Measurements from ENCODE around the gene ARHGEF5.

The ARHGEF5 gene

GRCh38 chr7:144378651-144379050 lies 23.4 kb downstream of the ARHGEF5 start:
- no peak for TF ChIP-seq CTCF (IDR thresholded peaks at IDR 0.05; ENCODE audit: insufficient read depth, missing control alignments)
- DNase-seq (ENCODE audit: insufficient read length, low spot score) (no peak), FAIRE-seq (no peak)

GRCh38 chr7:144379776-144380384 lies 24.7 kb downstream of the ARHGEF5 start:
- no peak for DNase-seq (ENCODE audit: insufficient read length, low spot score)
- TF ChIP-seq CTCF (IDR thresholded peaks at IDR 0.05; ENCODE audit: insufficient read depth, missing control alignments), result no peak
- no peak for FAIRE-seq

GRCh38 chr7:144384071-144384470 lies 28.9 kb downstream of the ARHGEF5 start:
- no peak for TF ChIP-seq CTCF (IDR thresholded peaks at IDR 0.05; ENCODE audit: insufficient read depth, missing control alignments)
- DNase-seq (ENCODE audit: insufficient read length, low spot score) (no peak), FAIRE-seq (no peak)

GRCh38 chr7:144384555-144385245 lies 29.5 kb downstream of the ARHGEF5 start:
- DNase-seq (ENCODE audit: insufficient read length, low spot score) (no peak), FAIRE-seq (no peak)
- no peak for TF ChIP-seq CTCF (IDR thresholded peaks at IDR 0.05; ENCODE audit: insufficient read depth, missing control alignments)

GRCh38 chr7:144386741-144387140 lies 31.5 kb downstream of the ARHGEF5 start:
- FAIRE-seq, result no peak
- no peak for TF ChIP-seq CTCF (IDR thresholded peaks at IDR 0.05; ENCODE audit: insufficient read depth, missing control alignments)
- no peak for DNase-seq (ENCODE audit: insufficient read length, low spot score)

- FAIRE-seq (no peak), DNase-seq (ENCODE audit: insufficient read length, low spot score) (no peak)
- no peak for TF ChIP-seq CTCF (IDR thresholded peaks at IDR 0.05; ENCODE audit: insufficient read depth, missing control alignments)
These were observed 33.7 kb downstream of the ARHGEF5 start for GRCh38 chr7:144388950-144389349.

- no peak for DNase-seq (ENCODE audit: insufficient read length, low spot score)
- TF ChIP-seq CTCF (IDR thresholded peaks at IDR 0.05; ENCODE audit: insufficient read depth, missing control alignments), result no peak
- no peak for FAIRE-seq
These were observed 35.3 kb downstream of the ARHGEF5 start for GRCh38 chr7:144390481-144390880.

Measured in D721Med (cell line).